WTC11 (cell line): ENCODE measurements around the gene SLC45A3. TPM values are rescaled to one million over a fixed set of nuclear protein-coding genes. Genes with fewer than 3 reads are reported as not detected.
A peak's percentile ranks its signal among the peaks of the same experiment; 100 is the strongest.

ENCODE experiments used
- ATAC-seq: fragments of 200-7000 bp; cut with Tn5 transposase; 2 replicates; pipeline ENCODE4 v1.10.0; 2021; ENCODE audit warnings: mild to moderate bottlenecking, moderate library complexity
- CTCF ChIA-PET: fragments of 300-600 bp; sonication (Branson Sonifier 250); formaldehyde crosslinking; loops from one replicate; lab custom pipeline; 2021; ENCODE audit warnings: antibody characterized with exemption; lab: Charles Lee
- POLR2A ChIA-PET: fragments of 350-600 bp; sonication (Branson Sonifier 250); formaldehyde crosslinking; loops from one replicate; lab custom pipeline; 2021; ENCODE audit warnings: antibody characterized with exemption; lab: Charles Lee
- DNase-seq: peaks from one replicate; pipeline ENCODE4 v3.0.0; 2021; ENCODE audit warnings: low spot score
- H3K27ac Mint-ChIP-seq: 2 replicates; pipeline ENCODE4 v1.8.0; 2021; ENCODE audit warnings: mixed read lengths
- H3K27me3 Mint-ChIP-seq: 2 replicates; pipeline ENCODE4 v1.8.0; 2021; ENCODE audit warnings: low read depth, mild to moderate bottlenecking, moderate library complexity, mixed read lengths
- H3K36me3 Mint-ChIP-seq: 2 replicates; pipeline ENCODE4 v1.8.0; 2021; ENCODE audit warnings: mixed read lengths
- H3K4me1 Mint-ChIP-seq: 2 replicates; pipeline ENCODE4 v1.8.0; 2022; ENCODE audit warnings: mixed read lengths
- H3K4me3 Mint-ChIP-seq: 2 replicates; pipeline ENCODE4 v1.8.0; 2021; ENCODE audit warnings: mild to moderate bottlenecking, moderate library complexity, mixed read lengths
- H3K9me3 Mint-ChIP-seq: 2 replicates; pipeline ENCODE4 v1.8.0; 2021; ENCODE audit warnings: mixed read lengths
- ESRRA ChIP-seq: sonication (generic); formaldehyde crosslinking; IDR thresholded peaks from 2 replicates; pipeline ENCODE4 v1.8.1; 2022; ENCODE audit warnings: mild to moderate bottlenecking, missing genetic modification reagents, borderline replicate concordance
- FOXJ3 ChIP-seq: sonication (generic); formaldehyde crosslinking; IDR thresholded peaks from 2 replicates; pipeline ENCODE4 v1.9.0; 2021; ENCODE audit warnings: missing genetic modification reagents, mild to moderate bottlenecking, borderline replicate concordance
- FOXK1 ChIP-seq: sonication (generic); formaldehyde crosslinking; IDR thresholded peaks from 2 replicates; pipeline ENCODE4 v1.8.0; 2022; ENCODE audit warnings: mild to moderate bottlenecking, moderate library complexity, missing genetic modification reagents
- JUN ChIP-seq: sonication (generic); formaldehyde crosslinking; IDR thresholded peaks from 2 replicates; pipeline ENCODE4 v1.8.0; 2023; ENCODE audit warnings: mild to moderate bottlenecking, missing genetic modification reagents
- NR2C2 ChIP-seq: sonication (generic); formaldehyde crosslinking; IDR thresholded peaks from 2 replicates; pipeline ENCODE4 v1.8.0; 2022; ENCODE audit warnings: mild to moderate bottlenecking, missing genetic modification reagents
- TEAD1 ChIP-seq: sonication (generic); formaldehyde crosslinking; IDR thresholded peaks from 2 replicates; pipeline ENCODE4 v1.8.0; 2022; ENCODE audit warnings: mild to moderate bottlenecking, missing genetic modification reagents
- TEAD4 ChIP-seq: sonication (generic); formaldehyde crosslinking; IDR thresholded peaks from 2 replicates; pipeline ENCODE4 v1.8.0; 2022; ENCODE audit warnings: mild to moderate bottlenecking, missing genetic modification reagents
- ZNF121 ChIP-seq: sonication (generic); formaldehyde crosslinking; IDR thresholded peaks from 2 replicates; pipeline ENCODE4 v1.8.0; 2023; ENCODE audit warnings: missing genetic modification reagents
- ZNF219 ChIP-seq: sonication (generic); formaldehyde crosslinking; IDR thresholded peaks from 2 replicates; pipeline ENCODE4 v1.8.0; 2023; ENCODE audit warnings: missing genetic modification reagents, mild to moderate bottlenecking, borderline replicate concordance
- ZNF317 ChIP-seq: sonication (generic); formaldehyde crosslinking; IDR thresholded peaks from 2 replicates; pipeline ENCODE4 v1.8.1; 2023; ENCODE audit warnings: low read depth, mild to moderate bottlenecking, moderate library complexity, missing genetic modification reagents, borderline replicate concordance
- total RNA-seq: library from RNA; stranded (reverse); gene quantifications from 3 replicates; pipeline ENCODE4 v1.2.3, GENCODE V29; 2021
- TF ChIP-seq, protein P1 (sequence below): fragments of 250-450 bp; sonication (Bioruptor Pico); IDR thresholded peaks from 2 replicates; pipeline ENCODE4 v2.1.2; 2022; ENCODE audit warnings: mild to moderate bottlenecking, moderate library complexity
- TF ChIP-seq, protein P2 (sequence below): sonication (generic); formaldehyde crosslinking; IDR thresholded peaks from 2 replicates; pipeline ENCODE4 v1.8.1; 2022; ENCODE audit warnings: low read depth, mild to moderate bottlenecking, moderate library complexity, missing genetic modification reagents, borderline replicate concordance
- TF ChIP-seq, protein P3 (sequence below): sonication (generic); formaldehyde crosslinking; IDR thresholded peaks from 2 replicates; pipeline ENCODE4 v1.8.1; 2022; ENCODE audit warnings: low read depth, missing genetic modification reagents, borderline replicate concordance
- TF ChIP-seq, protein P4 (sequence below): fragments of 250-450 bp; sonication (Bioruptor Pico); conservative IDR thresholded peaks from 2 replicates; pipeline ENCODE4 v1.9.0; 2021; ENCODE audit warnings: mild to moderate bottlenecking
- TF ChIP-seq, protein P5 (sequence below): sonication (generic); formaldehyde crosslinking; conservative IDR thresholded peaks from 2 replicates; pipeline ENCODE4 v1.8.1; 2023; ENCODE audit warnings: mild to moderate bottlenecking, low read depth, missing genetic modification reagents, moderate library complexity
- TF ChIP-seq, protein P6 (sequence below): sonication (generic); formaldehyde crosslinking; IDR thresholded peaks from 2 replicates; pipeline ENCODE4 v1.8.1; 2022; ENCODE audit warnings: missing genetic modification reagents, borderline replicate concordance

The SLC45A3 gene
- total RNA-seq, 1 experiment from 2014 or later: 15.2 TPM

DNA sequence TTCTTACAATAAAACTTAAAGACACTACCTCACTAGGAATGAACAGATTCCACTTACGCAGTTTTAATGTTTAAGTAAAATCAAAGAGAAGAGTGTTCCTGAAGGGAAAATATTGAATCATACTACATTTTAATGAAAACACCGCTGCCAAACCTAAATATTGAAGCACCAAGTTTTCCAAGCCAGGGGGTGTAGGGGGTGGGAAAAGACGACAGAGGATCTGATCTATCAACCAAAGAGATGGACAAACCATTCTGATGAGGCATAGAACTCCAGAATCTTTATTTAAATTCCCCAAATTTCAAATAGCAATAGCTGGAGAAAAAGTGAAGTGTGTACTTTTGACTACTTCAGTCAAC, 49.7 kb downstream of the SLC45A3 start:
- Mint-ChIP-seq H3K9me3 (no peaks in the 10 kb centered on the region), H3K27me3 (no peaks in the 10 kb centered on the region), H3K4me1 (peaks cover 32% of the 10 kb centered on the region)

DNA sequence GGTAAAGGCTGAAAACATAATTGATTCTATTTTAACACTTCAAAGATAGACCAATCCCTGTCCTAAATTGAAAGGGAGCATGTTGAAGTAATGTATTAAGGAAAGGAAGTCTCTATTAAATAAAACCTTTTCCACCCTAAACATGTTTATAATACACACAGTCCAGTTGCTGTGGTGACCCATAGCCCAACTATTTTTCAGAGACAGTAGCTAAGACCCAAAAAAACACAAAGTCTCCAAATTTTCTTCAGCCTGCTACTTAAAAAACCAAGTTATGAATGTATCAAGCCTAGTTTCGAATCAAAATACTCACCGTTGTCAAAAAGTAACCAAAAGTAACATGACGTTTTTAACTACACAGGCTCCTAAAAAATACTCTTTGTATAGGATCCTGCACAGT, 50.1 kb downstream of the SLC45A3 start:
- POLR2A ChIA-PET: no interaction called here
- no peaks in the 10 kb centered on the region for H3K9me3 Mint-ChIP-seq
- no peaks in the 10 kb centered on the region for H3K36me3 Mint-ChIP-seq
- peak overlapping the region; percentile 96 for H3K4me3 Mint-ChIP-seq
- no peaks in the 10 kb centered on the region for H3K27me3 Mint-ChIP-seq
- CTCF ChIA-PET: interaction anchor here (0.9 to 3.1 kb wide), 7 partner anchors 15 to 347 kb away, joined by 3 to 76 read pairs (median 7); no protein-coding TSS in a partner anchor
- H3K27ac Mint-ChIP-seq: peak overlapping the region; percentile 100
- DNase-seq (no peak), ATAC-seq (no peak)
- H3K4me1 Mint-ChIP-seq: peaks cover 33% of the 10 kb centered on the region
- TF ChIP-seq, protein P1, sequence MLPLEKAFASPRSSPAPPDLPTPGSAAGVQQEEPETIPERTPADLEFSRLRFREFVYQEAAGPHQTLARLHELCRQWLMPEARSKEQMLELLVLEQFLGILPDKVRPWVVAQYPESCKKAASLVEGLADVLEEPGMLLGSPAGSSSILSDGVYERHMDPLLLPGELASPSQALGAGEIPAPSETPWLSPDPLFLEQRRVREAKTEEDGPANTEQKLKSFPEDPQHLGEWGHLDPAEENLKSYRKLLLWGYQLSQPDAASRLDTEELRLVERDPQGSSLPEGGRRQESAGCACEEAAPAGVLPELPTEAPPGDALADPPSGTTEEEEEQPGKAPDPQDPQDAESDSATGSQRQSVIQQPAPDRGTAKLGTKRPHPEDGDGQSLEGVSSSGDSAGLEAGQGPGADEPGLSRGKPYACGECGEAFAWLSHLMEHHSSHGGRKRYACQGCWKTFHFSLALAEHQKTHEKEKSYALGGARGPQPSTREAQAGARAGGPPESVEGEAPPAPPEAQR (CRISPR knock-in tag): no peak
- TF ChIP-seq FOXK1: no peak

More for the DNA sequence above, 49.7 kb downstream of the SLC45A3 start:
- no peak for DNase-seq
- TF ChIP-seq, protein P2, sequence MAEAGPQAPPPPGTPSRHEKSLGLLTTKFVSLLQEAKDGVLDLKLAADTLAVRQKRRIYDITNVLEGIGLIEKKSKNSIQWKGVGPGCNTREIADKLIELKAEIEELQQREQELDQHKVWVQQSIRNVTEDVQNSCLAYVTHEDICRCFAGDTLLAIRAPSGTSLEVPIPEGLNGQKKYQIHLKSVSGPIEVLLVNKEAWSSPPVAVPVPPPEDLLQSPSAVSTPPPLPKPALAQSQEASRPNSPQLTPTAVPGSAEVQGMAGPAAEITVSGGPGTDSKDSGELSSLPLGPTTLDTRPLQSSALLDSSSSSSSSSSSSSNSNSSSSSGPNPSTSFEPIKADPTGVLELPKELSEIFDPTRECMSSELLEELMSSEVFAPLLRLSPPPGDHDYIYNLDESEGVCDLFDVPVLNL (CRISPR knock-in tag): no peak
- TF ChIP-seq, protein P3, sequence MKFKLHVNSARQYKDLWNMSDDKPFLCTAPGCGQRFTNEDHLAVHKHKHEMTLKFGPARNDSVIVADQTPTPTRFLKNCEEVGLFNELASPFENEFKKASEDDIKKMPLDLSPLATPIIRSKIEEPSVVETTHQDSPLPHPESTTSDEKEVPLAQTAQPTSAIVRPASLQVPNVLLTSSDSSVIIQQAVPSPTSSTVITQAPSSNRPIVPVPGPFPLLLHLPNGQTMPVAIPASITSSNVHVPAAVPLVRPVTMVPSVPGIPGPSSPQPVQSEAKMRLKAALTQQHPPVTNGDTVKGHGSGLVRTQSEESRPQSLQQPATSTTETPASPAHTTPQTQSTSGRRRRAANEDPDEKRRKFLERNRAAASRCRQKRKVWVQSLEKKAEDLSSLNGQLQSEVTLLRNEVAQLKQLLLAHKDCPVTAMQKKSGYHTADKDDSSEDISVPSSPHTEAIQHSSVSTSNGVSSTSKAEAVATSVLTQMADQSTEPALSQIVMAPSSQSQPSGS: no peak
- TF ChIP-seq ZNF219 (no peak), ZNF317 (CRISPR knock-in tag) (no peak), ESRRA (CRISPR knock-in tag) (no peak), ZNF121 (no peak), FOXK1 (no peak), TEAD1 (CRISPR knock-in tag) (no peak), FOXJ3 (CRISPR knock-in tag) (no peak)
- TF ChIP-seq, protein P4, sequence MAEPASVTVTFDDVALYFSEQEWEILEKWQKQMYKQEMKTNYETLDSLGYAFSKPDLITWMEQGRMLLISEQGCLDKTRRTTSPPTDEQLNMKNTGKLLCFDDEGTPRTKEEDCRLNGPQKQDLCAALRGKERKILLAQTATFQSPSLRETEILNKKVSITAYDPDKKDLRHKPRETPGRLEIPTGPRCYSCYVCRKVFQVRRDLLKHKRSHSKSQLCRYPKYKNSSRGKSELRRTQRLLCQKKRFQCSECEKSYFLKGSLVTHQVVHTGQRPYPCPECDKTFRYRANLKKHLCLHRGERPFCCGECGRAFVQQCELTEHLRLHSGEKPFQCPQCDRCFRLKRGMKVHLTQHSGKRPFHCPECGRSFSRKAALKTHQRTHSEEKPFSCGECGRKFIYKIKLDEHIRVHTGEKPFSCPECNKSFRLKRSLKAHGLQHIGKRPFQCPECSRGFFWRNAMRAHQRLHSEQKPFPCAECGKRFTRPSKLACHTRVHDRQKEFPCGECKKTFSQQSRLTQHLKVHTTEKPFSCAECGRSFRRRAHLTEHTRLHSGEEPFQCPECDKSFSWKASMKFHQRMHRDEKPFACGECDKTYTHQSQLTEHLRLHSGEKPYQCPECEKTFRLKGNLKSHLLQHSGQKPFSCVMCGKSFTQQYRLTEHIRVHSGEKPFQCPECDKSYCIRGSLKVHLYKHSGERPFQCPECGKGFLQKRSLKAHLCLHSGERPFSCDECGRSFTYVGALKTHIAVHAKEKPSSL (CRISPR knock-in tag): no peak
- TF ChIP-seq, all 79 proteins: peak for 0
- Mint-ChIP-seq H3K27ac (peak overlapping the region; percentile 100), H3K4me3 (peak overlapping the region; percentile 96), H3K36me3 (no peaks in the 10 kb centered on the region)
- no peak for ATAC-seq
- CTCF ChIA-PET: interaction anchor here (0.8 to 3.1 kb wide), 9 partner anchors 15 to 347 kb away, joined by 3 to 76 read pairs (median 5); no protein-coding TSS in a partner anchor
- POLR2A ChIA-PET: interaction anchor here (1.2 kb wide), 2 partner anchors 39 to 41 kb away, joined by 5 to 6 read pairs; no protein-coding TSS in a partner anchor

DNA sequence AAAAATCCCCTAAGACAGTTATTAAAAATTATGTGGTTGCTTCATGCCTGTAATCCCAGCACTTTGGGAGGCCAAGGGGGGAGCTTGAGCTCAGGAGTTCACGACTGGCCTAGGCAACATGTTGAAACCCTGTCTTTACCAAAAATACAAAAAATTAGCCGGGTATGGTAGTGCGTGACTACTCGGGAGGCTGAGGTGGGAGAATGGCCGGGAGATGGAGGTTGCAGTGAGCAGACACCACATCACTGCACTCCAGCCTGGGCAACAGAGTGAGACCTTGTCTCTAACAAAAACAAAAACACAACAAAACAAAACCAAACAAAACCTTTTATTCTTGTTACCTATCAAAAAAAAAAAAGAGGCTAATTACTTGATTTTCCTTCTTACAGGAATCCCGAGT, 50.6 kb downstream of the SLC45A3 start:
- H3K27me3 Mint-ChIP-seq: no peaks in the 10 kb centered on the region
- no peaks in the 10 kb centered on the region for H3K9me3 Mint-ChIP-seq
- H3K4me1 Mint-ChIP-seq: peaks cover 38% of the 10 kb centered on the region
- peak overlapping the region; percentile 96 for H3K4me3 Mint-ChIP-seq
- TF ChIP-seq ZNF121: 0 out of 2 replicates have a peak, but pooled peaks have one; percentile 29
- TF ChIP-seq FOXJ3 (CRISPR knock-in tag): no peak
- H3K27ac Mint-ChIP-seq: peak overlapping the region; percentile 100; the same call in 1 of the 2 replicates
- H3K36me3 Mint-ChIP-seq: no peaks in the 10 kb centered on the region
- POLR2A ChIA-PET: no interaction called here
- ATAC-seq (no peak), DNase-seq (no peak)
- CTCF ChIA-PET: interaction anchor here (1.1 to 2.3 kb wide), 3 partner anchors 28 to 41 kb away, joined by 6 to 15 read pairs (median 7); no protein-coding TSS in a partner anchor

DNA sequence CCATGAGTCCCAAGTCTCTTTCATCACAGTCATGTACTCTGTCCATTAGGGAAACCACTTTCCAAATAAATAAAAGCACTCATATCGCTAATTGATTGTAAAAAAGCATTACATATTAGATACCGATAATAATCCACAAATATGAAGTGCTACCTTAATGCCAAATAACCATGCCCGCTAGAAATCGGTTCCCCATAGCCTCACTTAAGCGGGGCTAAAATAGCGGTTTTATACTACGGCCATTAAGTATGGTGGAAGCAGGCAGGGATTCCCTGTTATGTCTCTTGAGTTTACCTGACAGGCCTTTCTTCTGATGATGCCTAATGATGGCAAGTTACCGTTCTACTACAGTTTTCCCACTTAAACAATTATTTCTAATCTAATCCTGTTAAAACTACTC, 52.4 kb downstream of the SLC45A3 start:
- Mint-ChIP-seq H3K9me3 (no peaks in the 10 kb centered on the region), H3K4me1 (peaks cover 38% of the 10 kb centered on the region), H3K4me3 (no peak overlapping the region), H3K27ac (peak overlapping the region; percentile 38; the same call in 1 of the 2 replicates), H3K27me3 (no peaks in the 10 kb centered on the region), H3K36me3 (peaks cover 11% of the 10 kb centered on the region)
- ATAC-seq (no peak), DNase-seq (no peak)
- ChIA-PET CTCF (interaction anchor here (1.2 to 2.3 kb wide), 3 partner anchors 30 to 39 kb away, joined by 3 to 15 read pairs (median 6); no protein-coding TSS in a partner anchor), POLR2A (no interaction called here)
- TF ChIP-seq, protein P5, sequence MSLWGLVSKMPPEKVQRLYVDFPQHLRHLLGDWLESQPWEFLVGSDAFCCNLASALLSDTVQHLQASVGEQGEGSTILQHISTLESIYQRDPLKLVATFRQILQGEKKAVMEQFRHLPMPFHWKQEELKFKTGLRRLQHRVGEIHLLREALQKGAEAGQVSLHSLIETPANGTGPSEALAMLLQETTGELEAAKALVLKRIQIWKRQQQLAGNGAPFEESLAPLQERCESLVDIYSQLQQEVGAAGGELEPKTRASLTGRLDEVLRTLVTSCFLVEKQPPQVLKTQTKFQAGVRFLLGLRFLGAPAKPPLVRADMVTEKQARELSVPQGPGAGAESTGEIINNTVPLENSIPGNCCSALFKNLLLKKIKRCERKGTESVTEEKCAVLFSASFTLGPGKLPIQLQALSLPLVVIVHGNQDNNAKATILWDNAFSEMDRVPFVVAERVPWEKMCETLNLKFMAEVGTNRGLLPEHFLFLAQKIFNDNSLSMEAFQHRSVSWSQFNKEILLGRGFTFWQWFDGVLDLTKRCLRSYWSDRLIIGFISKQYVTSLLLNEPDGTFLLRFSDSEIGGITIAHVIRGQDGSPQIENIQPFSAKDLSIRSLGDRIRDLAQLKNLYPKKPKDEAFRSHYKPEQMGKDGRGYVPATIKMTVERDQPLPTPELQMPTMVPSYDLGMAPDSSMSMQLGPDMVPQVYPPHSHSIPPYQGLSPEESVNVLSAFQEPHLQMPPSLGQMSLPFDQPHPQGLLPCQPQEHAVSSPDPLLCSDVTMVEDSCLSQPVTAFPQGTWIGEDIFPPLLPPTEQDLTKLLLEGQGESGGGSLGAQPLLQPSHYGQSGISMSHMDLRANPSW (CRISPR knock-in tag): no peak
- TF ChIP-seq JUN (CRISPR knock-in tag): no peak
- no peak for TF ChIP-seq TEAD4
- no peak for TF ChIP-seq ZNF317 (CRISPR knock-in tag)
- TF ChIP-seq NR2C2 (CRISPR knock-in tag): no peak
- TF ChIP-seq, protein P6, sequence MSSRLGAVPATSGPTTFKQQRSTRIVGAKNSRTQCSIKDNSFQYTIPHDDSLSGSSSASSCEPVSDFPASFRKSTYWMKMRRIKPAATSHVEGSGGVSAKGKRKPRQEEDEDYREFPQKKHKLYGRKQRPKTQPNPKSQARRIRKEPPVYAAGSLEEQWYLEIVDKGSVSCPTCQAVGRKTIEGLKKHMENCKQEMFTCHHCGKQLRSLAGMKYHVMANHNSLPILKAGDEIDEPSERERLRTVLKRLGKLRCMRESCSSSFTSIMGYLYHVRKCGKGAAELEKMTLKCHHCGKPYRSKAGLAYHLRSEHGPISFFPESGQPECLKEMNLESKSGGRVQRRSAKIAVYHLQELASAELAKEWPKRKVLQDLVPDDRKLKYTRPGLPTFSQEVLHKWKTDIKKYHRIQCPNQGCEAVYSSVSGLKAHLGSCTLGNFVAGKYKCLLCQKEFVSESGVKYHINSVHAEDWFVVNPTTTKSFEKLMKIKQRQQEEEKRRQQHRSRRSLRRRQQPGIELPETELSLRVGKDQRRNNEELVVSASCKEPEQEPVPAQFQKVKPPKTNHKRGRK (CRISPR knock-in tag): no peak
